ENCODE data around the gene MYBPC2. TPM values are rescaled to one million over a fixed set of nuclear protein-coding genes. Genes with fewer than 3 reads are reported as not detected.

The MYBPC2 gene
- total and polyA plus RNA-seq, 2 donors (not counting 3 experiments of a cell fraction or from before 2014, with no cell fraction given), result 0.03 TPM; not detected in 1

DNA sequence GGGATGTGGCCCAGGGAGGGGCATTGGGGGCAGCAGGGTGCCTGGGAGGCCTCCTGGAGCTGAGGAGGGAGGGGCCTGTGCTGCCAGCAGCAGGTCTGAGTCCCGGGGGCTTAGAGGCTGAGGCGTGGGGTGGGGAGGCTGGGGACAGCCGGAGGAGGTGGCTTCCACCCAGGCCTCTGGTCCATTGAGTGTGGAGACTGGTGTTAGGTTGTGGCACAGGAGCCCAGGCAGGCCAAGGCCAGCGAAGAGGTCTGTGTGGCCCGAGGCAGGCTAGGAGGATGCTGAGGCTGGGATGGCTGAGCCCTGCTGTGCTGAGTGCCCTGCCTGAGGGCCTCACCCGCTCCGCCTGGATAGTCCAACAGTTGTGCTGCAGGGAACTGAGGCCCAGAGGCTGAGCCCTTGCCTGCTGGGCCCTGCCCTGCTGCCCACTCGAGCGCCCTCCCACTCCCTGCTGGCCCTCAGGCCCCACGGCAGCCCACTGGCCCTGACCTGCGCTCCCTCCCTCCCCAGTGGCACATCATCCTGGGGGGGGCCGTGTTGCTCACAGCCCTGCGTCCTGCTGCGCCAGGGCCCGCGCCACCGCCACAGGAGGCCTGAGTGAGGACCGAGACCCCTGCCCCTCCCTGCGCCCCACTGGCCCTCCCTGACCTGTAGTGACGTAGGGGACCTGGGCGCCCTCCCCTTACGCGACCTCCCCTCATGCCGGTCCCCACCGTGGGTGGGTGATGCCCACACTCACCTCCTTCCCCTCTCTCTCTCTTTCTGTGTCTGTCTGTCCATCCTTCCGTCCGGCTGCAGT lies 48.9 kb downstream of the MYBPC2 start:
- H3K9me3 ChIP-seq (replicated peaks; ENCODE audit: control insufficient read depth, insufficient read depth, low read length), result no peaks in the 10 kb centered on the region
- DNase-seq (ENCODE audit: low read depth, low spot score), result no peak
- no TSS peak for BruUV-seq (replicated peaks)
- no peak overlapping the region for H3K4me3 ChIP-seq (replicated peaks in 1 of 3; ENCODE audit: insufficient read depth in 1 of 3, low read depth in 1 of 3, low read length in 3 of 3)
- H4K20me1 ChIP-seq (replicated peaks; ENCODE audit: control insufficient read depth, extremely low read depth, insufficient read depth, low read length), result no peaks in the 10 kb centered on the region
- no peaks in the 10 kb centered on the region for H3K9me1 ChIP-seq (replicated peaks; ENCODE audit: control insufficient read depth, extremely low read depth, insufficient read depth, low read length)
- no peak overlapping the region for H3K4me2 ChIP-seq (ENCODE audit: insufficient read depth, low read length)
- peaks cover 7% of the 10 kb centered on the region for H3K79me2 ChIP-seq (ENCODE audit: control insufficient read depth, insufficient read depth, low read length)
- H3K4me1 ChIP-seq (ENCODE audit: control insufficient read depth, extremely low read depth, insufficient read depth, low read length), result peaks cover 7% of the 10 kb centered on the region
- intact Hi-C loops (cut with micrococcal nuclease), result no loop called here
- FAIRE-seq, result no peak
- ChIA-PET CTCF (interaction anchor here (1.6 kb wide), 1 partner anchor 124 kb away, joined by 4 read pairs; no protein-coding TSS in a partner anchor), POLR2A (no interaction called here)
- H2AFZ ChIP-seq (ENCODE audit: low read depth, low read length), result no peak overlapping the region
- H3K9ac ChIP-seq (replicated peaks; ENCODE audit: extremely low read depth, insufficient read depth, low read length), result no peak overlapping the region
- H3K27me3 ChIP-seq (ENCODE audit: control insufficient read depth in 2 of 2, insufficient read depth in 2 of 2, low read length in 2 of 2), result no peaks in the 10 kb centered on the region
- peaks cover 0 to 32% of the 10 kb centered on the region in 2 experiments for H3K36me3 ChIP-seq (ENCODE audit: control insufficient read depth in 2 of 2, extremely low read depth in 1 of 2, insufficient read depth in 2 of 2, low read length in 2 of 2)
- TF ChIP-seq GATA2 (IDR thresholded peaks at IDR 0.05; ENCODE audit: insufficient read depth, insufficient read length, low read depth, low read length) (no peak), JUN (IDR thresholded peaks at IDR 0.05; ENCODE audit: borderline replicate concordance, insufficient read depth, insufficient read length, low read depth) (no peak), POLR2AphosphoS5 (IDR thresholded peaks at IDR 0.05; ENCODE audit: insufficient read depth, low read depth, low read length) (no peak), FOS (IDR thresholded peaks at IDR 0.05; ENCODE audit: borderline replicate concordance, insufficient read depth, low read length) (no peak), EZH2 (IDR thresholded peaks at IDR 0.05; ENCODE audit: borderline replicate concordance, low read depth, low read length, severe bottlenecking) (no peak), POLR2A (IDR thresholded peaks at IDR 0.05; ENCODE audit: low read depth, low read length) (no peak), MYC (IDR thresholded peaks at IDR 0.05; ENCODE audit: low read depth, low read length) (no peak)
- TF ChIP-seq, protein P1, sequence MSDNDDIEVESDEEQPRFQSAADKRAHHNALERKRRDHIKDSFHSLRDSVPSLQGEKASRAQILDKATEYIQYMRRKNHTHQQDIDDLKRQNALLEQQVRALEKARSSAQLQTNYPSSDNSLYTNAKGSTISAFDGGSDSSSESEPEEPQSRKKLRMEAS (IDR thresholded peaks at IDR 0.05; ENCODE audit: insufficient read depth, insufficient read length), result no peak
- TF ChIP-seq, protein P2, sequence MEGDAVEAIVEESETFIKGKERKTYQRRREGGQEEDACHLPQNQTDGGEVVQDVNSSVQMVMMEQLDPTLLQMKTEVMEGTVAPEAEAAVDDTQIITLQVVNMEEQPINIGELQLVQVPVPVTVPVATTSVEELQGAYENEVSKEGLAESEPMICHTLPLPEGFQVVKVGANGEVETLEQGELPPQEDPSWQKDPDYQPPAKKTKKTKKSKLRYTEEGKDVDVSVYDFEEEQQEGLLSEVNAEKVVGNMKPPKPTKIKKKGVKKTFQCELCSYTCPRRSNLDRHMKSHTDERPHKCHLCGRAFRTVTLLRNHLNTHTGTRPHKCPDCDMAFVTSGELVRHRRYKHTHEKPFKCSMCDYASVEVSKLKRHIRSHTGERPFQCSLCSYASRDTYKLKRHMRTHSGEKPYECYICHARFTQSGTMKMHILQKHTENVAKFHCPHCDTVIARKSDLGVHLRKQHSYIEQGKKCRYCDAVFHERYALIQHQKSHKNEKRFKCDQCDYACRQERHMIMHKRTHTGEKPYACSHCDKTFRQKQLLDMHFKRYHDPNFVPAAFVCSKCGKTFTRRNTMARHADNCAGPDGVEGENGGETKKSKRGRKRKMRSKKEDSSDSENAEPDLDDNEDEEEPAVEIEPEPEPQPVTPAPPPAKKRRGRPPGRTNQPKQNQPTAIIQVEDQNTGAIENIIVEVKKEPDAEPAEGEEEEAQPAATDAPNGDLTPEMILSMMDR (IDR thresholded peaks at IDR 0.05; ENCODE audit: extremely low read depth in 1 of 2, insufficient read depth in 1 of 2, low read depth in 1 of 2, low read length in 2 of 2), result no peak
- dilution Hi-C loops (cut with MboI; ENCODE audit: extremely low pct_ligation_motif_present, low sequenced_read_pairs), result no loop called here
- H3K27ac ChIP-seq (ENCODE audit: insufficient read depth, low read depth, low read length), result no peak overlapping the region
